Right ventricle myocardium superior (tissue), 1 donor: ENCODE results near the gene PRKCQ. TPM values are rescaled to one million over a fixed set of nuclear protein-coding genes. Genes with fewer than 3 reads are reported as not detected.
A peak's percentile ranks its signal among the peaks of the same experiment; 100 is the strongest.

ENCODE experiments used
- ATAC-seq: fragments of 200-7000 bp; cut with Tn5 transposase; one replicate; pipeline ENCODE4 v1.9.1; 2020; ENCODE audit warnings: mild to moderate bottlenecking; ENCODE audit not compliant: poor library complexity
- DNase-seq: peaks from one replicate; pipeline ENCODE4 v3.0.0-alpha.2; 2020
- intact Hi-C: fragments of 100-400 bp; cut with DNase I; formaldehyde crosslinking; loops from one replicate; pipeline ENCODE4 v1.11.2; 2022
- total RNA-seq: library from RNA; stranded (reverse); fragmentation: NEBNext Ultra II Directional; extraction: Animal tissue kit (Norgen Biotek cat#: 25700); gene quantifications from one replicate; pipeline ENCODE4 v1.2.1, GENCODE V29; 2021
- donor health status: DM: no; HTN: yes; CAD: no; lungs with severe emphysema.

The PRKCQ gene
- total RNA-seq, 1 donor from 2014 or later = 0.30 TPM

- intact Hi-C loops = loop anchor here (5.0 kb wide), 3 partner anchors 297 to 387 kb away; partner anchors contain the start of gene RBM17
- ATAC-seq (no peak), DNase-seq (no peak)
These were observed 175.7 kb downstream of the PRKCQ start for GRCh38 chr10:6404127-6405072.

DNA sequence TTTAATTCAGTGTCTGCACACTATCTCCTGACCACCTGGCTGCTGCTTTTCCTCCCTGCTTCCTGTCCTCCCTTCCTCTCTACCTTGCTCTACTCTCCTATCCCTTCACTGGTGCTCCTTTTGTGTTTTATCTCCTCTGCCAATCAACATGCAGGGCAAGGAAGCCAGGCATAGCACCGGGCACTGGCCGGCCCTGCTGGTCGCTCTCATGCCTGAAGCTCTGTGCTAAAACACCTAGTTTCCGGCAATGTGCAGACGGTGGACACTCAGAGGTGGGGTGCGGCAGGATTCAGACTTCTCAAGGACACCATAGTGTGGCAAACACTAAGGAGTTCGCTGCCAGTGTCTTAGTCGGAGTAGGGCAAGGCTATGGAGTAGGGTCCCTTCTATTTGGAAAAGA lies 177.1 kb downstream of the PRKCQ start:
- DNase-seq = no peak
- no peak for ATAC-seq
- intact Hi-C loops = loop anchor here (5.0 kb wide), 3 partner anchors 296 to 386 kb away; partner anchors contain the start of gene RBM17

DNA sequence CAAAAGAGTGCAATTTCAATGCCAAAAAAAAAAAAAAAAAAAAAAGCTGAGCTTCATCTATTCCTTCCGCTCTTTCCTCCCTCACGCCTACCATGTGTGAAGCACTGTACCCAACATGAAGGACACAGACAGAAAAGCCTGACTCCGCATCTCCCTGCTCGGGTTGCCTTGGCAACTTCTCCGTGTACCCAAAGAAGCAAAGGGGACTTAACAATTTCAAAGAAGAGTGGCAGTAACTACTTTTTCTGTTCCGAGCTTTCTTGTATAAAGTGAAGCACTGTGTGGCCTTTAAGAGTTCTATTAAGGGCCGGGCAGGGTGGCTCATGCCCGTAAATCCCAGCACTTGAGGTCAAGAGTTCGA lies 177.7 kb downstream of the PRKCQ start:
- intact Hi-C loops = loop anchor here (5.0 kb wide), 3 partner anchors 295 to 385 kb away; partner anchors contain the start of gene RBM17
- ATAC-seq (no peak), DNase-seq (no peak)

DNA sequence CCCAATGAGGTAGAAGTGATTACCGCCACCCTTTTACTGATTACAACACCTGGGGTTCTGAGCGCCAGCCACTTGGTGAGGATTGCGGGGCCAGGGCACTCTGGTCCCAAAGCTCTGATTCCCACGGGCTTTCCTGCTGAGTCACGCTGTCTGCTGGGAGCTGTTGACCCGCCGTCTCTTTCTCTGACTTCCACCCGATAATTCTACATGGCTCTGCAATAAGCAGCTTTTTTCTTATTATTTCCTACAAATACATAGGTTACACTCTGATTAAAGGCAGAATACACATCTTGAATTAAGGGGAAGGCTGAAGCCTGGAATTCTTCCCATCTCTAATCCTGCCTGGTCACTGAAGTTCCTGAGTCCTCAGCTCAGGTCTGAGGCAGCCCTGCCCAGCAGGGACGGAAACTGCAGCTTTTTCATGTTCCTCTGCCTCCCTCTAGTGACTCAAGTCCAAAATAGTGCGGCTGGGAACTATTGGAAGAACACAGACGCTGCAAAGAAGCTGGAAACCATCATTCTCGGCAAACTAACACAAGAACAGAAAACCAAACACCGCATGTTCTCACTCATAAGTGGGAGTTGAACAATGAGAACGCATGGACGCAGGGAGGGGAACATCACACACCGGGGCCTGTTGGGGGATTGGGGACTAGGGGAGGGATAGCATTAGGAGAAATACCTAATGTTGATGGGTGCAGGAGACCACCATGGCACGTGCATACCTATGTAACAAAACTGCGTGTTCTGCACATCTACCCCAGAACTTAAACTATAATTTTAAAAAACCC lies 178.3 kb downstream of the PRKCQ start:
- intact Hi-C loops = loop anchor here (2.0 to 5.0 kb wide), 4 partner anchors 199 to 384 kb away; partner anchors contain the start of genes PFKFB3 and RBM17
- DNase-seq (peak; percentile 72), ATAC-seq (peak; percentile 98)

DNA sequence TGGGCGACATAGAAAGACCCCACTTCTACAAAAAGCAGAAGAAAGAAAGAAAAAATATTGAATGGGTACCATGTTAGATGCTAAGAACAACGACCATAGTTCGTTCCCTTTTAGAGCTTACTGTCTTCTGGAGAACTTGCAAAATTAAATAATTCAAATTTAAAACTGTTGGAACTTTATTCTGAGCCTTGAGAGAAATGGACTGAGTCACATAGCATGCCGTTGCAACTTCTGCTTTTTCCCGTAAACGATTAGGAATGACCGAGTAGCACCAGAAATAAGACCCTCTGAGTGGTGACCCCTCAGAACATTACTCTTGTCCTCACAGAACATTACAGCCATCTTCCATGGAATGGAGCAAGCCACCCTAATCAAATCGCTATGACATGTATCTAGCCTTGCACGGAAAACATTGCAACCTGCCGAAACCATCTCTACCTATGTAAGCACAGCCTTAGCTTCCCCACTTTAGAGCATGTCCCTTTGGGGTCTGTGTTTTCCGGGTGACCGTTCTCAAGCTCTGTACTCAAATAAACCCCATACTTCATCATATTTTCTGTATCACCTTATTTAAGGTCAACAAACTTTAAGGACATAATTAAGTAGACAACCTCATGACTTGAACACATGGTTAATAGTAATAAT lies 179.1 kb downstream of the PRKCQ start:
- DNase-seq = no peak
- intact Hi-C loops = loop anchor here (2.0 to 5.0 kb wide), 4 partner anchors 198 to 384 kb away; partner anchors contain the start of genes PFKFB3 and RBM17
- no peak for ATAC-seq

DNA sequence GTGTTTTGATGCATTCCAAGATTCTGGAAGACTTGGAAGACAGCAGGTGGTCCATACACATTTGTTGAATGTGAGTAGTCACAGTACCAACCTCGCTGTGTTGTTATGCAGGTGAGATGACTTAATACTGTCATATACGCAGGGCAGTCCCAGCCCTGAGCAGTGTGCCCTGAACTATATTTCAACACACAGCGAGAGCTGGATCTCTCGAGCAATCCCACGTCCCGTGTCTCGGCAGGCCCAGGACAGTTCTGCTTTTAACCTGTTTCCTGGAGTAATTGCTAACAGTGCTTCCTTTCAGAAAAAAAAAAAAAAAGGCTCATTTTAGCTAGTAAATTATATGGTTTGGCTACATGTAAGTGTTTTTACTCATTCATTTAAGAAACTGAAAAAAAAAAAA lies 179.7 kb downstream of the PRKCQ start:
- ATAC-seq (no peak), DNase-seq (no peak)
- intact Hi-C loops = loop anchor here (2.0 to 5.0 kb wide), 4 partner anchors 198 to 383 kb away; partner anchors contain the start of genes PFKFB3 and RBM17

DNA sequence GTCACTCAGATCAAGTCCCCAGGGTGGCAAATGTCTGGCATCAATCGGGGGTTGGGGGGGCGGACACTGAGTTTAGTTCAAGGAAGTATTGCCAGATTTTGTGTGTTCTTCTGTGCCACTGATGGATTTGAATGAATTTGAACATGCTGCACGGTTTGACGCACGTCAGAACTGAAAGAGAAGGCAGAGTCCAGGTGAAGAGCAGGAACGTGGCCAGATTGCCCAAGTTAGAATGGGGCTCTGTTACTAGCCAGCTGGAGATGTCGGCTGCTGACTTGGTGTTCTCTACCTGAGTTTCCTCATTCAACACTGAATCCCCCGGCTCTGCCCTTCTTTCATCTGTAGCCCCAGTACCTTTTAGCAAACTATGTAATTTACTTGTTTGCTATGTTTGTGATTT lies 180.2 kb downstream of the PRKCQ start:
- DNase-seq = no peak
- intact Hi-C loops = loop anchor here (2.0 to 5.0 kb wide), 4 partner anchors 197 to 383 kb away; partner anchors contain the start of genes PFKFB3 and RBM17
- no peak for ATAC-seq

DNA sequence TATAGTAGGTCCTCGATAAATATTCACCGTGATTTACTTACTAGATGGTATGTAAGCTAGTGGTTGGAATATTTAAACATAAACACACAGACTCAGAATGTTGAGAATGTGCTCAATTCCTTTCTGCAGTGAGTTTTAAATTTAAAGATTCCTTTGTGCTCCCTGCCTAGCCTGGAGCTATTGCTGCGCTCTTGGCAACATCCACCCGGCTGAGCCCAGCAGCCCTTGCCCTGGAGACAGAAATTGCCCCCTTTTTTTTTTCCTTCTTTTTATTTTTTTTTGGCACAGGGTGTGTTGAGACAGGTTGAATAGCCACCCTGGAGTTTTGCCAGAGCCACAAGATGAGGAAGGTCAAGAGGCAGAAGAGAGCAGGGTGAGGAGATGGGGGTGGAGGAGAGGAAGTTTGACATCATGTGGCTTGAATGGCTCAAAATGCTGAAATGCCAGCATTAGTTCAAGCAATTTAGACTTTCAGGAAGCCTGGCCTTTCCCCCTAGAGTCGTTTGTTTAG lies 180.8 kb downstream of the PRKCQ start:
- peak; percentile 30 for ATAC-seq
- DNase-seq = no peak
- intact Hi-C loops = no loop called here

DNA sequence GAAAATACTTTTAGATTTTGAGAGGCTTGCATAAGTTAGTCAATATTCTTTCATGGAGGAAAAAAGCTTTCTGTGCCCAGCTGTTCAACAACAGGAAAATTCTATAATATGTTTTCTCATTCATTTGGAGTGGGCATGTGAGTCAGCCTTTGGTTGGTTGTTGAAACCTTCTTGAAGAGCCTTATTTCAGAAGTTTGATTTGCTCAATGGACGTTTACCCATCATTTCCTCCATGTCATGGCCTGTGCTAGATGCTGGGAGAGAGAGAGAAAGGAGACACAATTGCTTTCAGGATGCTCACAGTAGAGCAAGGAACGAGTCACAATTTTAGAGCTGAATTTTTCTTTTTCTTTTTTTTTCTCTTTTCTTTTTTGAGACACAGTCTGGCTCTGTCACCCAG lies 181.7 kb downstream of the PRKCQ start:
- DNase-seq = no peak
- no peak for ATAC-seq
- intact Hi-C loops = no loop called here

DNA sequence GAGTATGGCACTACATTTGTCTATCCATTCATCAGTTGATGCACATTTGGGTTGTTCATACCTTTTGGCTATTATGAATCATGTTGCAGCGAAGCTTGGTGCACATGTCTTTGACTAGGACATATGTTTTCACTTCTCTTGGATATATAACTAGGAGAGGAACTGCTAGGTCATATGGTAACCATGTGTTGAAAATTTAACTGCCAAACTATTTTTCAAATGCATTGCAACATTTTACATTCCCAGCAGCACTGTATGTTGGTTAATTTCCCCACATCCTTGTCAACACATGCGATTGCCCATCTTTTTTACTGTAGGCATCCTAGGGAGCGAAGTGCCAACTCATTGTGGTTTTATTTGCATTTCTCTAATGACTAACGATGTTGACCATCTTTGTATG lies 183.4 kb downstream of the PRKCQ start:
- no peak for DNase-seq
- no peak for ATAC-seq
- intact Hi-C loops = no loop called here

GRCh38 chr10:6396226-6396625 lies 183.8 kb downstream of the PRKCQ start:
- intact Hi-C loops = no loop called here
- ATAC-seq (no peak), DNase-seq (no peak)

DNA sequence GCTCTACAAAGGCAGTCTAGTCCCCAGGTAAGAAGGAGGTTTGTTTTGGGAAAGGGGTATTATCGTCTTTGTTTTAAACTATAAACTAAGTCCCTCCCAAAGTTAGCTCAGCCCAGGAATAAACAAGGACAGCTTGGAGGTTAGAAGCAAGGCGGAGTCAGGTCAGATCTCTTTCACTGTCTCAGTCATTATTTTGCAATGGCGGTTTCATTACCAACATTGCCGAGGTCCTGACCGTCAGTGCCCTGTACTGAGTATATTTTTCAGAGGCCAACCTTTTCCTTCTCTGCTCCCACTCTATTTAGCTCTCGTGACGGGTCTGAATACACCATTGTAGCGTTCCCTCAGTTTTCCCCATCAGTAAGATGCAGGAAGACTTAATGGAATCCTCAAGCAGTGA lies 184.5 kb downstream of the PRKCQ start:
- no peak for ATAC-seq
- intact Hi-C loops = no loop called here

GRCh38 chr10:6394084-6394483 lies 186.0 kb downstream of the PRKCQ start:
- DNase-seq (no peak), ATAC-seq (no peak)
- intact Hi-C loops = no loop called here

More for the DNA sequence above, 184.5 kb downstream of the PRKCQ start:
- DNase-seq = no peak

GRCh38 chr10:6393168-6393567 lies 186.9 kb downstream of the PRKCQ start:
- intact Hi-C loops = no loop called here
- no peak for DNase-seq
- no peak for ATAC-seq

DNA sequence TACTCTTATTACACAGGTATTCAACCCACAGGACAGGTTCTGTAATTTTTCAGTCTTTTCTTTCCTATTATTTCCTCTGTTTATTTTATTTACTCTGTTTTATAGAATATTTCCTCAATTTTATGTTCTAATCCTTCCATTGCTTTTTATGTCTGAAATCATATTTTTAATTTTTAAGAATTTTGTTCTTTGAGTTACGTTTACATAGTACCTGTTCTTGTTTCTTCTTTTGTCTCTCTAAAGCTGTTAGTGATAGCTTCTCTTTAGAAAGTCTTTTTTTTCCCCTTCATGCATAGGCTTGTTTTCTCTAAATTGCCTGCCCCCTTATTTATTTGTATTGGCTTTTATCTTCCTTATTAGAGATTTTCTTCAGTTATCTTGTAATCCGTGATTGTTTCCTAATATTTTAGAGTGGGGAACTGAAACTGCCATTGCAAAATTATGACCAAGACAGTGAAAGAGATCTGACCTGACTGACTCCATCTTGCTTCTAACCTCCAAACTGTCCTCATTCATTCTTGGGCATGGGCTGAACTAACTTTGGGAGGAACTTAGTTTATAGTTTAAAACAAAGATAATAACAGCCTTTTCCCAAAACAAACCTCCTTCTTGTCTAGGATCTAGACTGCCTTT lies 189.7 kb downstream of the PRKCQ start:
- ATAC-seq (no peak), DNase-seq (no peak)
- intact Hi-C loops = no loop called here

- no peak for ATAC-seq
- no peak for DNase-seq
- intact Hi-C loops = no loop called here
These were observed 191.7 kb downstream of the PRKCQ start for GRCh38 chr10:6388261-6388893.

DNA sequence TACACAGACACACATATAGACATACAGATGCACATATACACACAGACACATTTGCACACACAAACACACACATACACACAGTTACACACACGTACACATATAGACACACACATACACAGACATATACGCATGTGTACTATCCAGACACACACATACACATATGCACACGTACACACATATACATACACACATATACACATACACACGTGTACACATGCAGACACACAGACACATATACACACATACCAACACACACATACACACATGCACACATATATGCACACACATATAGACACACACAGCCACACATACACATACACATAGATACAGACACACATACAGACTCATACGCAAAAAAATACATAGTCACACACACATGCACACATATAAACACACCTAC lies 193.1 kb downstream of the PRKCQ start:
- DNase-seq (no peak), ATAC-seq (no peak)
- intact Hi-C loops = no loop called here

GRCh38 chr10:6386346-6386745 lies 193.7 kb downstream of the PRKCQ start:
- ATAC-seq = peak; percentile 48
- intact Hi-C loops = no loop called here

More at GRCh38 chr10:6386346-6386745, 193.7 kb downstream of the PRKCQ start:
- peak; percentile 50 for DNase-seq
